Gastroesophageal sphincter (tissue), 4 donors: ENCODE measurements around the gene EPHB1. TPM values are rescaled to one million over a fixed set of nuclear protein-coding genes. Genes with fewer than 3 reads are reported as not detected.

Experiments used
- ATAC-seq: fragments of 150-250 bp; one replicate; pipeline ENCODE4 v1.9.1; 2016; ENCODE audit warnings: mild to moderate bottlenecking, moderate library complexity
- H3K27ac ChIP-seq, 4 donors: fragments of 200-600 bp; sonication (generic) in 3 of 4; 1 replicate in 3 of 4; 2 replicates in 1 of 4; pipeline ENCODE4 v1.5.1; 2016 to 2019
- H3K27me3 ChIP-seq: fragments of 200-600 bp; sonication (generic); one replicate; pipeline ENCODE4 v1.5.1; 2019
- H3K36me3 ChIP-seq, 2 donors: fragments of 200-600 bp; sonication (generic); one replicate each; pipeline ENCODE4 v1.5.1; 2019; ENCODE audit warnings: control low read depth in 1 of 2
- H3K4me1 ChIP-seq, 3 donors: fragments of 200-600 bp; sonication (generic); 1 replicate in 2 of 3; 2 replicates in 1 of 3; pipeline ENCODE4 v1.5.1; 2016 to 2019; ENCODE audit warnings: control low read depth in 2 of 3
- H3K4me3 ChIP-seq, 2 donors: fragments of 200-600 bp; sonication (generic); one replicate each; pipeline ENCODE4 v1.5.1; 2019; ENCODE audit warnings: mild to moderate bottlenecking in 1 of 2, moderate library complexity in 1 of 2
- H3K9me3 ChIP-seq, 3 donors: fragments of 200-600 bp; sonication (generic); one replicate each; pipeline ENCODE4 v1.5.1; 2017 to 2019; ENCODE audit warnings: control low read depth in 2 of 3
- CTCF ChIP-seq, 4 experiments: fragments of 200-600 bp in 2 of 4; fragments of 450-650 bp in 2 of 4; sonication (generic) in 1 of 4; IDR thresholded peaks; one replicate each; pipeline ENCODE4 v1.5.1; 2017 to 2019; ENCODE audit warnings: antibody characterized with exemption in 4 of 4, mild to moderate bottlenecking in 2 of 4, moderate library complexity in 2 of 4
- EP300 ChIP-seq: sonication (generic); formaldehyde crosslinking; IDR thresholded peaks from one replicate; pipeline ENCODE4 v1.6.1; 2017; ENCODE audit warnings: antibody characterized with exemption, mild to moderate bottlenecking
- POLR2A ChIP-seq, 2 donors: fragments of 450-650 bp; IDR thresholded peaks; one replicate each; pipeline ENCODE4 v1.6.1; 2017; ENCODE audit warnings: antibody characterized with exemption in 2 of 2, mild to moderate bottlenecking in 2 of 2, moderate library complexity in 1 of 2
- POLR2AphosphoS5 ChIP-seq: sonication (generic); formaldehyde crosslinking; IDR thresholded peaks from one replicate; pipeline ENCODE4 v1.6.1; 2017; ENCODE audit warnings: antibody characterized with exemption
- WGBS, 2 donors: methylation state at CpG; one replicate each; pipeline ENCODE4 v1.1.5; 2018; ENCODE audit warnings: low coverage in 1 of 2; 5-methylcytosine and 5-hydroxymethylcytosine counted together
- total RNA-seq, 4 donors: library from RNA; depleted of rRNA; stranded (reverse); fragments of >200 nt; gene quantifications; one replicate each; pipeline ENCODE4 v1.1.0, GENCODE V29; 2016

EPHB1 gene
- total RNA-seq, 4 donors from 2014 or later, result 0.81 to 5.7 (median 2.5) TPM; not detected in 1

DNA sequence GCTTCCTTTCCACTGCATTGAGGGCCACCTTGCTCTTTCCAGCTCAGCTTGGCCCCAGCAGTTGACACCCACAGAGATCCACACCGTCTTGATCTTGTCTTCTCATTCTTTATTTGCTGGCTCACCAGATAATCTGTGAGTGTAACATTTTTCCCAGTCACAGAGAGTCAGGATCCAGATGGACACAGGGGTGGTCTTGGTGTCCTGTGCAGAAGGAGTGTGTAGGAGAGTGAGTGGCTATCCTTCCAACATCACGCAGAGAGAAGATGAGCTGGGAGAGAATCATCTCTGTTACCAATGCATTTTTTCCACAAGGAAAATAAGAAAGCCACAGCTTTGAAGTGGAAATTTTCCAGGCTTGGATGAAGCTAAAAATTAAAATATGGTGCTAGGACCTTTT, 100.1 kb downstream of the EPHB1 start:
- Histone ChIP-seq H3K9me3 (peaks cover 0 to 15% (median 0%) of the 10 kb centered on the region in 3 donors), H3K27me3 (no peaks in the 10 kb centered on the region), H3K36me3 (no peaks in the 10 kb centered on the region), H3K4me3 (no peak overlapping the region), H3K4me1 (no peaks in the 10 kb centered on the region), H3K27ac (no peak overlapping the region)
- no peak for ATAC-seq
- TF ChIP-seq EP300 (no peak), CTCF (IDR thresholded peaks at IDR 0.05) (no peak), POLR2A (IDR thresholded peaks at IDR 0.05) (no peak), POLR2AphosphoS5 (no peak)
- WGBS, 2 donors, result 48% methylated on average over 2 of the region's 2 CpGs; no CpG with 5 or more reads in 1 of the 2 donors

DNA sequence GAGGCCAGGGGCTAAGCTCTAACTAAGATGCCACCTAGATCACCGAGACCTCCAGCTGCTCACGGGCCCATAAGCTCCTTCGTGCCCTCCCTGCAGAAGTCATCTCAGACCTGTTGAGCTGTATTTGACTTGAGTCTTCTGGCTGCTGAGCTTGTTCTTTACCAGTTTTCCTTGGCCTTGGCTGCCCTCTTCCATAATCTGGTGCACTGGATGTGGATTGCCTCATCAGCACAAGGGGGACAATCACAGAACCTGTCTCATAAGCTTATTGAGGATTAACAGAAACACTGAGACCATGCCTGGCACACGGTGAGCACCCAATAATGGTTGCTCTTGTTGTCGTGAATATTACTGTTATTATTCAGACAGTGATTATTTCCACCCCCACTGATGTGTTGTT, 101.1 kb downstream of the EPHB1 start:
- no peak for ATAC-seq
- no peak overlapping the region for H3K4me3 ChIP-seq

GRCh38 chr3:134896696-134897095, 101.6 kb downstream of the EPHB1 start:
- WGBS, 2 donors, result no CpG with 5 or more reads among the region's 8 CpGs
- ATAC-seq, result no peak
- Histone ChIP-seq H3K27me3 (no peaks in the 10 kb centered on the region), H3K9me3 (peaks cover 0 to 6% (median 0%) of the 10 kb centered on the region in 3 donors), H3K4me3 (no peak overlapping the region), H3K36me3 (no peaks in the 10 kb centered on the region), H3K27ac (no peak overlapping the region), H3K4me1 (no peaks in the 10 kb centered on the region)
- TF ChIP-seq EP300 (no peak), CTCF (IDR thresholded peaks at IDR 0.05) (no peak), POLR2AphosphoS5 (no peak)

More for the DNA sequence above, 101.1 kb downstream of the EPHB1 start:
- no peaks in the 10 kb centered on the region for H3K27me3 ChIP-seq
- 82 to 97% methylated on average over 5 of the region's 5 CpGs for WGBS, 2 donors
- no peaks in the 10 kb centered on the region for H3K36me3 ChIP-seq
- no peaks in the 10 kb centered on the region for H3K4me1 ChIP-seq
- no peak for TF ChIP-seq EP300
- TF ChIP-seq CTCF (IDR thresholded peaks at IDR 0.05), result no peak
- no peak for TF ChIP-seq POLR2A (IDR thresholded peaks at IDR 0.05)
- no peak for TF ChIP-seq POLR2AphosphoS5
- H3K27ac ChIP-seq, result no peak overlapping the region
- peaks cover 0 to 12% (median 0%) of the 10 kb centered on the region in 3 donors for H3K9me3 ChIP-seq

DNA sequence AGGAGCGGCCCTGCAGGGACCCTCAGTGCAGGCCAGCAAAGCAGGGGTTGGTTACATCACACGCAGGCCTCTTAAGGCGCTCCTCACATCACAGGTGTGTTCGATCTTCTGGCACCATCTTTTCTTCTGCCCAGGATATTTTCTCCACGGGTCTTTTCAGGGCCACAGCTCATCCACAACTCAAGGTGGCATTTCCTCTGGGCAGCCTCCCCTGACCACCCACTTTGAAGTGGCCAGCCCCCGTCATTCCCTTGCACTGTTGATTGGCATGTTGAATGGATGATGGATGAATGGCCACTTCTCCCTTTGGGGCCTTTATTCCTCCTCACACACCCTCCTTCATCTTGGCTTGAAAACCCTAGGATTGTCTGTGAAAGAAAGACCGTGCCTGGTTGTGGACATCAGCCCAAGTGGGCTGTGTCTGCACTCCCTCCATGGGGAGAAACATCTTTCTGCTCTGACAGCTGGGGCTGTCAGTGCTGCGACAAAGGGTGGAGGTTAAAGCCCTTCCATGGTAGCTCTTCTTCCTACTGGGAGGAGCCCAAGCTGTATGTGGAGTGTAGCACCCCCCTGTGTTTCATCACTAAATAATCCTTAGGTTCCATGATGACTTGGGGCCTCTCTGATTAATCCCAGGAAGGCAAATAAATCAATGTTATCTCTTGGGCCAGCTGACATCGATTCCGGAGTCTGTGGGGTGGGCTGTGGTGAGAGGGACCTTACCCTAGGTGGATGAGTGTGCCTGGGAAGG, 102.5 kb downstream of the EPHB1 start:
- H3K27ac ChIP-seq, result no peak overlapping the region
- WGBS, 2 donors, result 81 to 87% methylated on average over 8 to 9 of the region's 10 CpGs
- H3K27me3 ChIP-seq, result no peaks in the 10 kb centered on the region
- no peaks in the 10 kb centered on the region for H3K36me3 ChIP-seq
- ATAC-seq, result no peak
- no peaks in the 10 kb centered on the region for H3K9me3 ChIP-seq
- no peaks in the 10 kb centered on the region for H3K4me1 ChIP-seq
- no peak for TF ChIP-seq POLR2A (IDR thresholded peaks at IDR 0.05)
- no peak for TF ChIP-seq POLR2AphosphoS5
- no peak for TF ChIP-seq CTCF (IDR thresholded peaks at IDR 0.05)
- TF ChIP-seq EP300, result no peak
- no peak overlapping the region for H3K4me3 ChIP-seq

- 76 to 80% methylated on average over 2 to 5 of the region's 7 CpGs for WGBS, 2 donors
- peaks cover 0 to 2% (median 0%) of the 10 kb centered on the region in 3 donors for H3K4me1 ChIP-seq
- ATAC-seq, result no peak
- no peaks in the 10 kb centered on the region for H3K9me3 ChIP-seq
- H3K4me3 ChIP-seq, result no peak overlapping the region
- no peak overlapping the region for H3K27ac ChIP-seq
- no peaks in the 10 kb centered on the region for H3K27me3 ChIP-seq
- no peak for TF ChIP-seq EP300
- no peak for TF ChIP-seq POLR2AphosphoS5
- no peak for TF ChIP-seq CTCF (IDR thresholded peaks at IDR 0.05)
- TF ChIP-seq POLR2A (IDR thresholded peaks at IDR 0.05), result no peak
- no peaks in the 10 kb centered on the region for H3K36me3 ChIP-seq
These were observed 103.2 kb downstream of the EPHB1 start for GRCh38 chr3:134898181-134898754.
